NCI-H345 treated with DMSO at 0.1 percent for 48 hours (cell line): ENCODE measurements around the gene CWF19L2.
"Not testable (repeated sequence)": the region's sequence is repeated elsewhere in the genome, so short reads cannot be mapped to it uniquely, and the experiment has no call there.

Experiments
- DNase-seq: peaks from one replicate; lab custom pipeline; 2025; ENCODE audit not compliant: unreplicated experiment; lab: John Stamatoyannopoulos, UW

The CWF19L2 gene

DNA sequence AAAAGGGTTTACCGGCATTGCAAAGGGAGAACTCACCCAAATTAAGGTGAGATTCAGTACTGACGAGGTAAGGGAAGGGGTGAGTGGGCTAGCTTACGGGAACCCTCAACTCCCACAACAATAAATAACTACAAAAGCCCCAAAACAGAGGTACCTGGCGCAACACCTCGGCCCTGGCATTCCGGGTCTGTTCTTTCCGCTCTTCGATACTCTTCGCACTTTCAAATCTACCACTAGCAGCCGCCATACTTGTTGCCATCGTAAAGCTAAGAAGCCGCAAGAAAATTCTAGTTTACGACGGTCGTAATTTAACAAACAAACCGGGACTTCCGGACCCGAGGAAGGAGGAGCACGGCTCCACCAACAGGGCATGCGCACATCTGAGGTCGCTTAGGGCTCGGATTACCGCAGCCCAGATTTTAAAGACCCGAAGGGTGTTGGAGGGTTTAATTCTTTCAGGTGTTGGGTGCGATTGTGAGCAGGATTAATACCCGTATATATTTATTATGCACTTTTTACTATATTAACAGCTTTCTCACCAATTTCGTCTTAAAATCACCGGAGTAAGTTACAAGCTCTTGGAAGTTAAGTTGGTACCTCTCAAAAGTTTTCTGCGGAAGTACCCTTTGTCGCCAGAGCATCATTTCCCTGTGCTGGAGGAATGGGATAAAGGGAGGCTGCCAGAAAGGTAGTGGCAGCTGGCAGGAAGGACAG, at the start of gene CWF19L2:
TSS of gene CWF19L2 (minus strand) at position 268 of the 714 bp plus-strand sequence. CDS start at position 259, 9 bp downstream.
- DNase-seq: peak; percentile 96

DNA sequence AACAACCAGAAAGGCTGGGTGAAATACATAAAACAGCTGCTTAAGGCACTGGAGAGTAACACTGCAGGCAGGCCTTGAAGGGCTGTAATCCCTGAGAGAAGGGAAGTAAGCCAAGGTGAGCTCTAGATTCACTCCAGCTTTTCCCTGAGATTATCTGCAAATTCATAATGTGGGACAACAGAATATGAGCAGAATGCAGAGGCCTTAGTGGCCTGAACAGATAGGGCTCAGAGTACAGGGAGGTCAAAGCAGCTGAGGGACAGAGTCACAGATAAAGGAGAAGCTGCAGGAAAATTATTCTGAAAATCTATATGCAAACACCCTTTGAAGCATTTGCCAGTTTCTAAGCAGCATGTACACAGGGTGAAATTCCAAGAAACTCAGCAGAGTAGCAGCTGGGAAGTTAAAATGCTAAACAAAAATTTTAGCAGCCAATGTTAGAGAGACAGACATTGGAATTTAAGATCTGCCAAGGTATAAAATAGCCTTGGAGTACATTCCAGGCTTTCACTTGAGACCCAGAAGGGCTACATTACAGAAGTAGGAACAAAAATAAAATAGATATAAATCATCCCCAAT, 48.1 kb upstream of the CWF19L2 start:
- no peak for DNase-seq

DNA sequence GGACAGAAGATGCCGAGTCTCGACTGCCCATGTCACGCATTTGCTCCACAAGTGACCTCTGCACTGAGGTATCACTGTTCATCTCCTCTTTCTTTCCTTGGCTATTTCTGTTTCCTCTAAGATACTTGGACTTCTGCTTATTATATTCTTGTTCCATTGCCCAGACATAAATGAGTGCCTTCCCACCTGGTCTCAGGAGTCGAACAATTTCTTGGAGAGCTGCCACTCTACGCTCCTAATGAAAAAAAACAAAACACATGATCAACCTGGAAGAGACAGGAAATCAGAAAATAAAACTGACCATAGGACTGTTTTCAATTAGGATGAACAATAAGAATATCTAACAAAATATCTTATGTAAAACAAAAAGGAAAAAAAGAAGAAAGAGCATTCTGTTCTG, 47.4 kb upstream of the CWF19L2 start:
- no peak for DNase-seq

DNA sequence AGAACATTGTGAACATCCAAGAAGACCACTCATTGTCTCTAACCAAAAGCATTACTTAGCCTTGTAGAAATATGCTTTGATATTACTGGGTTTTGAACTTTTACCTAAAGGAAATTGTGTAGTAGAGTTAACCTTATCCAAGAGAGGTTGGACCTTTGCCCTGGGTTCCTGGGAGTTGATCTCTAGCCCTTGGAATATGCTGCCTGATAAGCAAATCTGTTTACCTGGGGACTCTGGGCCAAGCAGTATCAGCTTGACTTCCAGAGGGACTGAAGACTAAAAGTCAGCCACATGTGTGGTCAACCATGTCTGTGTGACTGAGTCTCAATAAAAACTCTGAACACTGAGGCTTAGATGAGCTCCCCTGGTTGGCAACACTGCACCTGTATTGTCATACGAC, 44.1 kb upstream of the CWF19L2 start:
- DNase-seq: no peak

DNA sequence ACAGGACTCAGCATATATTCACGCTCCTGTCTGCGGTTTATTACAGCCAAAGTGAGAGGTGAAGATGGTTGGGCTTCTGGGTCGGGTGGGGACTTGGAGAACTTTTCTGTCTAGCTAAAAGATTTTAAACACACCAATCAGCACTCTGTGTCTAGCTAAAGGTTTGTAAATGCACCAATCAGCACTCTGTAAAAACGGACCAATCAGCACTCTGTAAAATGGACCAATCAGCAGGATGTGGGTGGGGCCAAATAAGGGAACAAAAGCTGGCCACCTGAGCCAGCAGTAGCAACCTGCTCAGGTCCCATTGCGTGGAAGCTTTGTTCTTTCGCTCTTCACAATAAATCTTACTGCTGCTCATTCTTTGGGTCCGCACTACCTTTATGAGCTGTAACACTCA, 39.7 kb upstream of the CWF19L2 start:
- not testable (repeated sequence) for DNase-seq

DNA sequence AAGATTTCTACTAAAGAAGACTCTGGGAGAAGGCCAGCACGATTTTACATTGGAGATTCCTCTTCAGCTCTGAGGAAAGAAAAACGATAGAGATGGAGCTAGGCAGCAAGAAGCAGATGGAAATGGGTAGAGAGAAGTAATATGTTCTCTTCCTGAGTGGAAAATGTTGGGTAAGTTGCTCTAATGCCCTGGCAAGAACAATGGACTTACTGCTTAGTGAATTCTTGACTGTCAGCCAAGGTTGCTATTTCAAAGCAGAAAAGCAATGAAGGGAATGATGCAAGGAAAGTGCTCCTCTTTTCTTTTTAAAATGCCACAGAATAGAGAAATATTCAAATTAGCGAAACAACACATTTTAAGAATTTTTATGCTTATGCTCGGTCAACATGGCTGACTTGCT, 38.4 kb upstream of the CWF19L2 start:
- DNase-seq: no peak

DNA sequence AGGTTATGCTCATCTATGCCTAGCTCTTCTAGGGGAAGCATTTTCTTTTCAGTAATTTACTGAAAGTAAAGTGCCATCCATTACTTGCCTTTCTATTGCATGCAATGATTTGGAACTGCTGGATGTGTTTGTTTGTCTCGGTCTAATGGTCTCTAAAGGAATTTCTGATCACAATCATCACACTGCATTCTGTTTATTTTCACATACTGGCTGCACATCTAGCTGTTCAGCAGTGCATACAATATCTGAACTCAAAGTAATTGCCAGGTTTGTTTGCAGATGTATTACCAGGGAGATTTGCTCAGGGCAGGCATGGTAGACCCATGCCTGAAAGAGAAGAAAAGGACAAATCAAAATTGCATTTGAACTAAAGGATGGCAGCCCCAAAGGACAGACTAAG, 36.4 kb upstream of the CWF19L2 start:
- no peak for DNase-seq

DNA sequence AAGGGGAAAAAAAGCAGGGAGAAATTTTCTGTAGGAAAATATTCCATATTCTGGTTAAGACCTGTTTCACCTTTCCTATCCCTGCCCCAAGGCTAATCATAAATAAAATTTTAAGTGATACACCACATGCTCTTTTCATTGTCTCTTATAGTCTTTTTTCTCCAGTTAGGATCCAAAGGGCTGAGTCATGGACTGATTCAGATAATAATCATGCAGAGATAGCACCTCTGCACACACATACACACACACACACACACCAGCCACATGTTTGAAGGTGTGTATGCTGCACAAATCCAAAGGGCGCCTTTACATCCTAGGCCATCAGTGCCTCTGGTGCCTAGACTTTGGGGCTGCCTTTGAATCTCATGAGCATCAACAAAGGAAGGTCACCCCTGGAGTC, 35.5 kb upstream of the CWF19L2 start:
- DNase-seq: no peak

DNA sequence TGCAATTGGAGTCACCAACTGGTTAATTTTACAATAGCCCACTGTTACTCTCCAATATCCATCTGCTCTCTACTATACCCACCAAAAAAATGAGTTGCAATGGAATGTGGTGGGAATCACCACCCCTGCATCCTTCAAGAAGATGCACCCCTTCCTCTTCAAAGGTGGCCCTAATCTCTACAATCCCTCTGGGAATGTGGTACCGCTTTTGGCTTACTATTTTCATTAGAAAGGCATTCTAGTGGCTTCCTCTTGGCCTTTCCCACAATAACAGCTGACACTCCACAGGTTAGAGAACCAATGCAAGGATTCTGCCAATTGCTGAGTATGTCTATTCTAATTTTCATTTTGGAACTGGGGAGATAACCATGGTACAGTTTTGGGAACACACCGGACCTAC, 33.2 kb upstream of the CWF19L2 start:
- DNase-seq: no peak

DNA sequence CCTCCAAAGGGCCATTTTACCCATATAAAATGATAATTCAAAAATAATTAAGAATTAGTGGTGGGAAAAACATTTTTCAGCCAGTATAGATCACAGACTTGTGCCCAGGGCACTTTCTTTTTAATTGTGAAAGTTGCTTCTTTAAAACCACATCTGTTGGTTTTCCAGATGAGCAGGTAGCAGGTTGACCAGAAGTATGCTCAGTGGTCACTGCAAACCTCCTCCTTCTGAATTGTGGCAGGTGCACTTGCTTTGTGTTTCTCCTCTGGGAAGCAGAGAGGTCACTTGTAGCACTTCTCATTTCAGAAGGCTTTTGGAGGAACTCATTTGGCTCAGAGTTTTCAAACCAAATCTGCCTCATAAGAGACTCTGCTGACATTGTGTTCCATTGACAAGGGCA, 24.6 kb upstream of the CWF19L2 start:
- DNase-seq: no peak

DNA sequence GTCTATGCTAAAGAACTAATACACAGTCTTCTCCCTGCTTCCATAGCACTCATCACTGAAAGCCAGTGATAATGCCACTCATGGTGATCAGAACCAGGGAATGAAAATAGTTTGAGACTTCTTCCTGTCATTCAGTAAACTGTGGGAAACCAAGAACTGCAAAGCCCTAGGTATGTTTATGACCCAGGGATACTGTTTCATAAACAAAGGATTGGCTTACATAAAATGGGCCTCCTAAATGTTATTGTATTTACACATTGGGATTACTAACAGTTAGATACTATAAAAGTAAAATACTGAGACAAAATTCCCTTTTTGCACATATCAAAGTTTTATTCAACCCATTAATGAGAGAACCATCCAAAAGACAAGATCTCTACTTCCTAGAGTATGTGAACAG, 21.3 kb upstream of the CWF19L2 start:
- no peak for DNase-seq

DNA sequence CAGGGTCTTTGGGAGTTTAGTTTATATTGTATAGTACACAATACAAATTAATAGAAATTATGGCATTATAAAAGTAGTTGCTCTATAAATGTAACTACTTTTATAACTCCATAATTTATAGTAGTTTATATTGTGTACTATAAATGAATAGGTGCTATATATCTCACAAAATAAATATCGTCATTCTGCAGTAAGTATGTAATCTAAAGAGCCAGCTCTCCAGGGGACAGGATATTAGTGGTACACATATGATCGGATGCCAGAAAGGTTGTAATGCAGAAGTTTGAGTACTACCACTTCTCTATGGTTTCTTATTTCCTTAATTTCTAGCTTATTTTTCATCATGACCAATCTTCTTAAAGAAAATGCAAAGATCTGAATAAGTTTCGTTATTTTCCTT, 20.2 kb upstream of the CWF19L2 start:
- no peak for DNase-seq

DNA sequence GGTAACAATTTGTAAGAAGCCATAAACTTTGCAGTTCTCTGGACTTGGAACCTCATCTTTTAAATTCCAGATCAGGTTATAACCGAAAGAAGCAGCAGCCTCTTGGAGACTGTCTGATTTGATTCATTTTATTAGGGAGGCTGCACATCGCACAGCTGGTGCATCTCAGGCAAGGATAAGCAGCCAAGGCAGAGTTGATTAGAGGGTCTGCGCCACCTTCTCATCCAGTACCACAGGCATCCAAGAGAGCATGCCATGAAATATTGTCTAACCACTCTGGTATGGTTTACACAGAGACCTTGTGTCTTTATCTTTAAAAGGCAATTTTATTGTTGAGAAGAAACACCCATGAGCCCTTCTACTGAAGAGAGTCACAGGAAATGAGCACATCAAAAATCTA, 16.2 kb upstream of the CWF19L2 start:
- no peak for DNase-seq

DNA sequence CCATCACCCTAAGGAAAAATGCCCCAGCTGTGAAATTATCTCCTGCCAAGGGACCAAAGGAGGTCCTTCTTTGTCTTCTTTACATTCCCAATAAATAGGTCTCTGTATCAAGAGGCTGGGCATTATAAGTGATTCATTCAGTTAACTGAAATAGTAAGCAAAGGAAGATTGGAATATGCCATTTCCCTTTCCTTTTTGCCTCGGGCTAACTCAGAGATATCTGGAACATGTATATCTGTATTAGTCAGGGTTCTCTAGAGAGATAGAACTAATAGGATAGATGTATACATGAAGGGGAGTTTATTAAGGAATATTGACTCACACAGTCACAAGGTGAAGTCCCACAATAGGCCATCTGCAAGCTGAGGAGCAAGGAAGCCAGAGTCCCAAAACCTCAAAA, 15.3 kb upstream of the CWF19L2 start:
- no peak for DNase-seq

DNA sequence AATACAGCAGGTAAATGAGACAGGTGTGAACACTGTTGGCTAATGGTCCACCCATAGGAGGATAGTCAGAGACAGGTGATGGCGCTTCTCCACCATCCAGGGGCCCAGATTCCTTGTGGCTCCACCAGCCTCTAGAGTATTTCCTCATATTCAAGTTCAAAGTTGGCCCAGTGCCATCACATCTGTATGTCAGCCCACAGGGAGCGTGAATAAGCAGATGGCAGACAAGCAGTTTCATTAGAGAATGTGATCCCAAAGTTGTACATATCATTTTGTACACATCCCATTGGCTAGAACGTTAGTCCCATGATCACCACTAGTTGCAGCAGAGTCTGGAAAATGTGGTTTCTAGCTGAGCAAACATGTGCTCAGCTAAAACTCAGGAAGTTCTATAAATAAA, 11.0 kb upstream of the CWF19L2 start:
- no peak for DNase-seq

DNA sequence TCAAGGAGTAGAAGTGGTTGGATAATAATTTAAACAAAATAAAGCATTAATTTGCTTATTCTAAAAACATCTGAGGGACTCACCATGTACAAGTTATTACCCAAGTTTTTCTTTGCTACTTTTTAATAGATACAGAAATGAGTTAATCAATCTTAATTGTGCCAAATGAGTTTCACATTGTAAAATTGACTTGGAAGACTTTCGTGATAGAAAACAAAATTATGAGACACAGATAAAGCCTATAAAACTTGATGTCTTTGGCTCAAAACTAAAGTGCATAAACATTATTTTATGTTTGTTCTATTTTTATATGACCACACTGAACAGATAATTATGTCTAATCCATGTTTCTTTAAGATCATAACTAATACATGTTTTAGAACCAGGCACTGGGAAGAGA, 10.1 kb upstream of the CWF19L2 start:
- no peak for DNase-seq

DNA sequence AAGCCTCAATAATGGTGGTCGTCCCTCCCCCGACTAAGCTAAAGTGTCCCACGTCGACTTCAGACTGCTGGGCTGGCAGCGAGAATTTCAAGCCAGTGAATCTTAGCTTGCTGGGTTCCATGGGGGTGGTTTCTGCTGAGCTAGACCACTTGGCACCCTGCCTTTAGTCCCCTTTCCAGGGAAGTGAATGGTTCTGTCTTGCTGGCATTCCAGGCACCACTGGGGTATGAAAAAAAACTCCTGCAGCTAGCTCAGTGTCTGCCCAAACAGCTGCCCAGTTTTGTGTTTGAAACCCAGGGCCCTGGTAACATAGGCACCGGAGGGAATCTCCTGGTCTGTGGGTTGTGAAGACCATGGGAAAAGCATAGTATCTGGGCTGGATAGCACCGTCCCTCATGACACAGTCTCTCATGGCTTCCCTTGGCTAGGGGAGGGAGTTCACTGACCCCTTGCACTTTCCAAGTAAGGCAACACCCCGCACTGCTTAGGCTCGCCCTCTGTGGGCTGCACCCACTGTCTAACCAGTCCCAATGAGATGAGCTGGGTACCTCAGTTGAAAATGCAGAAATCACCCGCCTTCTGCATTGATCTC, 8.7 kb upstream of the CWF19L2 start:
- DNase-seq: not testable (repeated sequence)

DNA sequence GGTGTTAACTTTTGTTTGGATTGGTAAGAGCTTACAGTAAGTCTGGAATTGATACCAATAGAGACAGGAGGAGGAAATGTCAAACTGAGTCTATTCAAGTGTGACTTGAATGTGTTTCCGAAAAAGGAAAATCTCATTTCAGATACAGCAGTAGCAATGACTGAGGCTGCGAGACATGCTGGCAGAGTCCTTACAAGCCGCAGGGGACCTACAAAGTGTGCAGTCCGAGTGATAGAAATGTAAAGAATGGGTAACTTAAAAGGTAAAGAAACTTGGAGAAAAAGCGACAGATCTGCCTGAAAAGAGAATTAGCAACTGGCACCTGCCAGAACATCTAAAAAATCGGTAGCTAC, 444 bp downstream of the CWF19L2 start:
- DNase-seq: no peak

DNA sequence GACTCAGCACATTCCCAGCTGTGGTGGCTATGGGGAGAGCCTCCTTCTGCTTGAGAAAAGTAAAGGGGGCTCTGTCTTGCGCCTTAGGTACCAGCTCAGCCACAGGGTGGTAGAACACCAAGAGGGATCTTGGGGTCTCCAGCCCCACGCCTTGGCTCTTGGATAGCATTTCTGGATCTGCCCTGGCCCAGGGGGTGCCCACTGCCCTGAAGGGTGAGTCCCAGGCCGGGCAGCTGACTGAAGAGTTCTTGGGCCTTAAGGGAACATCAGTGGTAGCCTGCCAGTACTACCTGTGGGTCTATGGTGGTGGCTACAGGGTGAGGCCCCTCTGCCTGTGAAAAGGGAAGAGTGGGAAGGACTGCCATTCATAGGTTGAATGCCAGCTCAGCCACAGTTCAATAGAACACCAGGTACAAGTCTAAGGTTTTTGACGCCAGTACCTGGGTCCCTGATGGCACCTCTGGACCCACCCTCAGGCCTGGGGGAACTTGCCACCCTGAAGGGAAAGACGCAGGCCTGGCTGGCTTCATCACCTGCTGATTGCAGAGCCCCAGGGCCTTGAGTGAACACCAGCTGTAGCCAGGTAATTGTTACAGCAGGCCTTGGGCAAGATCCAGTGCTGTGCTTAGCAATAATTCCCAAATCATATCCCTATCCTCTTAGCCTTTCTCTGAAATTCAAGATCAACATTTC, 3.9 kb downstream of the CWF19L2 start:
- no peak for DNase-seq

DNA sequence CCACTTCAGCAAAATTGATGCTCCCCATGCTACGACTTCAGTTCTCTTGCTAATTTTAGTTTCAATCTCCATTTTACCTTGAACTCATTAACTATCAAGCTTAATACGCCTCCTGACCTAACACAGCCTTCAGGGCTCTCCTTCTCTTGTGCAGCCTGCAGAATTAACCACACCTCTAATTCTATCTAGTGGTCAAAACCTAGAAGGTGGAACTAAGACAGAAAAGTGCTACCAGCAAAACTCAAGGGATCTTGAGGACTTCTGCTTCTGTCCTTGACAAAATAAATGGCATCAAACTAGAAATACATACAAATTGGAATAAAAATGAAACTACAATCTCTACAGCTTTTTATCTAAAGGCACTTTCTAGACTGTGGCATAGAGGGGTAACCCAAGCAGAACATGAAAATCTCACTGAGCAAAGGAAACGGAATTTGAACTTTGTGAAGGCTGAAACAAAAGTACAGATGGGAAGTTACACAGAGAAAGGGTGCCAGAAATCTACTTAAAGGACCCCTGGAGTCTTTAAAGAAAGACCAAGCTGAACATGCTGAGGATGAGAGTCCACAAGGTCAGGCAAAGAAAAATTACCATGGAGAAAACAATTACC, 10.7 kb downstream of the CWF19L2 start:
- no peak for DNase-seq

DNA sequence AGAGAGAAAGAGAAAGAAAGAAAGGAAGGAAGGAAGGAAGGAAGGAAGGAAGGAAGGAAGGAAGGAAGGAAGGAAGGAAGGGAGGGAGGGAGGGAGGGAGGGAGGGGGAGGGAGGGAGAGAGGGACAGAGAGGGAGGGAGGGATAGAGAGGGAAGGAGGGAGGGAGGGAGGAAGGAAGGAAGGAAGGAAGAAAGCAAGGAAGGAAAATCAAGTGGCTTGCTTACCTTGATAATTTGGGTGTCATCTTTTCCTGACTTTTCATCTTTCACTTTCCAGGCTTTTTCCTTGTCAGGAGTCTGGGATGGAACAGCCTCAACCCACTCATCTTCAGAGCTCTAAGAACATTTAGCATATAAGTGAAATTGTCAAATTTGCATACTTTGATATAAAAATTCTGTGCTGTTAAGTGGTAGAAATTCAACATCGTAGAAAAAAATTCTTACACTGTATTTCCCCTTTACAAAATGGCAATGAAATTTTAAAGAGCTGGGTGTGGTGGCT, 14.9 kb downstream of the CWF19L2 start:
- no peak for DNase-seq
